HG03342 (cell line): ENCODE measurements around the gene KRT80.

Experiments
- ATAC-seq: cut with Tn5 transposase; IDR thresholded peaks from one replicate; pipeline ENCODE4 v1.9.1; 2021; ENCODE audit warnings: mild to moderate bottlenecking, moderate library complexity; ENCODE audit not compliant: unreplicated experiment

KRT80 gene

DNA sequence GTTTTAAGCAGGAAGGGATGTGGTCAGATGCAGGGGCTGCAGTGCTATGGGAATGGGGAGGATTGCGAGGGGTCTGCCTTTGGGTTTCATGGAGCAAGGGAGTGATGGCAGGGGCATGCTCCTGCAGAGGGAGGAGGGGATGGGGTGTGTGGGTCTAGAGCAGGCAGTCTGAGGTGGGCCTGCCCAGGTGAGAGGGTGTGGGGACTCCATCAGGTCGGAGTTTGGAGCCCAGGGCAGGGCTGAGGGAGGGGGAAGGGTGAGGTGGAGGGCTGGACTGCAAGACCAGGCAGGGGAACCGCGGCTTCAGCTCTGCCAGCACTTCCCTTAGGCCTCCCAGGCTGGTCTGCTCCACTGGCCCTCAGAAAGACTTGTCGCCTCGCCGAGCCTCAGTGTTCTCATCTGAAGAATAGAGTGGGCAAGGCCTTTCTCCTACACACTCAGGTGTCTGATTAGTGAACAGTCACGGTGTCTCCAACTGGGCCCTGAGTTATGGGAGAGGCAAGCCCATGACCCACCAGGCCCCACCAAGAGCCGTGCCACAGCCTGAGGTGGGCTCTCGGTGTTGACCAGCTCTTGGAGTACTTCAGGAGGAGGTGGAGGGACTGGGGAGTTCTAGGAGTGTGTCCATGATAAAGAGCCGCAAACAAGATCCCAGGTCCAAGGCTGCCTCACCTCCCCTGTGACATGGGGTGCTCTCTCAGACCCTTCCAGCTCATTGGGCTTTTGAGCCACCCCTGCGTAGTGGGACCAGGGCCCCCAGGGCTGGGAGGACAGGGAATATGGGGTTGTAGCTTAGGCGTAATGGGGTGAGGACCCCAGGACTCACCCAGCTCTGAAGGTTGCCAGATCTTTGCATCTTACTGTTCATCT lies 20.1 kb upstream of the KRT80 start:
- no peak for ATAC-seq

DNA sequence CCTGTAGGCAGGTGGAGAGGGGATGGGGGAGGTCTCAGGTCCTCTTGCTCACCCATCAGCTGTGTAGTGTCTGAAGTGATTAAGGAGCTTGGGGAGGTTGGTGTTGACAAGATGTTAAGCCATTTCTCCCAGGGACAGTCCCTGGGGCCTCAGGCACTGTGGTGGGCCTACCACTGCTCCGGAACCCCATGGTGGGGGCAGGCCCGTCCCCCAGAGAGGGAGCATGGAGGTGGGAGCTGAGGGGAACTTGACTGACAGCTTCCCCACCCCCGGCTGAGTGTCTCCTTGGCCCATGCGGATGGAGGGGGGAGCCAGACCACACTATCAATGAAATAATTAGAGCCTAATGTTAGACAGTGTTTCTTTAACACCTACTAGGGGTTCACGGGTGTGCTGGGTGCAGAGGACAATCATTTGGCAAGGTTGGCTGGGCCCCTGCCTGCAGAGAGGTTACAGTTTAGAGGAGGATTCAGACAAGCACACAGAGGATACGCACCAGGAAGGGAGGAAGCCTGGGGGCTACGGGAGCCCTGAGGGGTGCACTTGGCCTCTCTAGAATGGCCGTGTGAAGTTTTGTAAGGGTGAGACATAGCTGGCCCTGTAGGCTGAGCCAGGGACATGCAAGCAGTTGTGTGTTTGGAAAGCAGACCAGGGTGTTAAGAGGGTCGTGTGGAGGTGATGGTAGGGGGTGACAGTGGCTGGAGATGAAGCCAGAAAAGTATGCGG lies 19.3 kb upstream of the KRT80 start:
- no peak for ATAC-seq

DNA sequence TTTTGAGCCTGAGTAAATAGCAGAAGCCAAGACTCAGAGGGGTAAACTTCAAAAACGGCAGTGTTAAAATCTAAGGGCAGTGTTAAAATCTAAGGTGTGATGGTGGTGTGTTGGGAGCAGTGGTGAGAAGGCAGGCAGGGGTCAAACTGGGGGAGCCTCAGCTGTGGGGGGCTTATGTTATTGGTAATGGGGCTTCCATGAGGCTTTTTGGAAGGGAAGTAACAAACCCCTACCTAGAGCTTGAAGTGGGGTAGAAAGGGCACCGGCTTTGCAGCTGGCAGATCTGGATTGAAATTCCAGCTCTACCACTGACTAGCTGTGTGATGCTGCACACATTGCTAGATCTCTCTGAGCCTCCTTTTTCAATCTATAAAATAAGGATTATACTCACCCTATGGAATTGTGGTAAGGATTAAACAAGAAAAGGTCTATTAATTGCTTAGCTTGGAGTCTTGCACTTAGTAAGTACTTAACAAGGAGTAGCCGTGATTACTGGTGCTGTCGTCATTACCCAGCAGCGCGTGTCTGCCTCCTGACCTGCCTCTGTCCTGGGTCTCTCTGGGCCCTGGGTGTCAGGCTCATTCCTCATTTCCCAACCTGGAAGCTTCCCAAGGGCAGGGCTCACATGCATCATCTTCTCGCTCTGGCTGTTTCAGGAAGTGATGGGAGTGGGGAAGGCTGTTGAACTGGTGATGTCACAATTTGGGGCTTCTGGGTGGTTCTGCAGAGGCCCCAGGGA lies 18.5 kb upstream of the KRT80 start:
- ATAC-seq: no peak

DNA sequence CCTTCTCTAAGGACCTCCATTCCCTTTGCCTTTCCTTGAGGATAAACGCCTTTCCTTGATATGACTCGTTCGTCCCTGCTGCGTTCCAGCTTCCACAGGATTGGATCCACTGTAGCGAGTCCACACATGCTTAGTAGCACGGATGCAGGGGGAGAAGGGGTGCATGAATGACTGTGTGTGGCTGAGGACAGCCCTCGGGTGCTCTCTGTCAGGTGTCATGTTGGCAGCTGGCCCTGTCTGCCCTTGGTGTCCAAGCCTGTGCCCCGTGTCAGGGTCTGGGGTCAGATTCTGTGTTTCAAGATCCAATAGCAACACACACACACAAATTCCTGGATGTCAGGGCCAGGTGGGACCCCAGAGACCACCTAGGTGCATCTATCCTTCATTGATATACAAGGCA lies 17.5 kb upstream of the KRT80 start:
- ATAC-seq: no peak

DNA sequence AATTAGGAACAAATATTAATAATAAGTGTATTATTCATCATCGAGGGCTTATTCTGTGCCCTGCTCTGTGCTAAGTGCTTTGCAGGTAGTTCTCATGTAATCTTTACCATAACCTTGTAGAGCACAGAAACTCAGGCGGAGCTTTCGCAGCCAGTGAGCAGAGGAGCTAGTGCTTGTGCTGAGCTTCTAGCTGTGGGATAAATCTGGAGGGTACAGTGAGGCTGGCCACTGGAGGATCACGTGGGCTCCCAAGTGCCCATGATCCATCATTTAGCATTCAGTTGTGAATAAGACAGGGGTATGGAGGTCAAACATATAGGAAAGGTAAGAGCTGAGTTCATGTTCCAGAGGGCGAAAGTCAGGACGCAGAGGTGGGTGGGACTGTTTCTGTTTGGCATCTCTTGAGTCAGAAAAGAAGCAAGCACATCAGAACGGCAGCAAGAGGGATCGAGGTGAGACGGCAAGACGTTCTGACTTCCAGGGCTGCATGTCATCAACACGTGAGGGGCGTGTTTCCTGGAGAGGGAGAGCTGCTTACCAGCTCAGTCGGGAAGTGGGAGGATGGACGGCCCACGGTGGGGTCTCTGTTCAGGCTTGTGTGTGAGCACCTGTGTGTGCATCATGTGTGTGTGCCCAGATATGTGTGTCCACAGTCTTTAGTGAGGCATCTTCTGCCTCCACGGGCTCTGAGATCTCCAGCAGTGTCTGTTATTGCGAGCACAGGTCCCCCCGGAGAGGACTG lies 16.8 kb upstream of the KRT80 start:
- no peak for ATAC-seq

DNA sequence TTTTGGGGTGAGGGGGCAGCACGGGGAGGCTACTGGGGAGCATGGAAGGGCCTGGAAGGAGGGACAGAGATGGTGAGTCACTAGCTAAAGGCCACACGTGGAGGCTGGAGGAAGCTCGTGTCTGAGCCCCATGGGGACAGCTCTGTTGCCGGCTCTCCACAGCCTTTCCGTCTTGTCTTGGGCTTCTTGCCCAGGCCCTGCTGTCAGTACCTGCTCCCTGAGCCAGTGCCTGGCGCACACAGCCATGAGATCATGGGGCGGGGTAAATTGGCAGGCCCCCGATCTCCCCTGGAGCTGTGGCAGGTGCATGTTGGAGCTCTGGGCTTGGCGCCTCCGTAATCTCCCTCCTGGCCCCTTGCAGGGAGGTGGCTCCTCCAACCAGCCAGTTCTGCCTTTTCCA lies 16.1 kb upstream of the KRT80 start:
- no peak for ATAC-seq

DNA sequence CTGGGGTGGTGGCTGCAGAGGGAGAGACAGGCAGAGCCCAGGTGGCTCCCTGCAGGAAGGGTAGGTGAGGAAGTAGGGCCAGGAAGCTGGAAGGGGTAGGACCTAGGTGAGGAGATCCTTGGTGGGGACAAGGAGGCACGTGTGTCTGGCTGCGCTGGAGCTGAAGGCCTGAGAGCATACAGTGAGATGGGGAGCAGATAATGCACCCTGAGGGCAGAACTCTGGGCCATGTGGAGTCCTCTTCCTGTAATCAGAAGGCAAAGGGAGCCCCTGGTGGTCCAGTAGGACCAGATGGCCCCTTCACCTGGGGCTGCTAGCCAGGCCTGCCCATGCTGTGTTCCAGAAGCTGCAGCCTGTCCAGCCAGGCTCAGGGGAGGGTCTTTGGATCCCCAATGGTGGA lies 15.3 kb upstream of the KRT80 start:
- no peak for ATAC-seq

DNA sequence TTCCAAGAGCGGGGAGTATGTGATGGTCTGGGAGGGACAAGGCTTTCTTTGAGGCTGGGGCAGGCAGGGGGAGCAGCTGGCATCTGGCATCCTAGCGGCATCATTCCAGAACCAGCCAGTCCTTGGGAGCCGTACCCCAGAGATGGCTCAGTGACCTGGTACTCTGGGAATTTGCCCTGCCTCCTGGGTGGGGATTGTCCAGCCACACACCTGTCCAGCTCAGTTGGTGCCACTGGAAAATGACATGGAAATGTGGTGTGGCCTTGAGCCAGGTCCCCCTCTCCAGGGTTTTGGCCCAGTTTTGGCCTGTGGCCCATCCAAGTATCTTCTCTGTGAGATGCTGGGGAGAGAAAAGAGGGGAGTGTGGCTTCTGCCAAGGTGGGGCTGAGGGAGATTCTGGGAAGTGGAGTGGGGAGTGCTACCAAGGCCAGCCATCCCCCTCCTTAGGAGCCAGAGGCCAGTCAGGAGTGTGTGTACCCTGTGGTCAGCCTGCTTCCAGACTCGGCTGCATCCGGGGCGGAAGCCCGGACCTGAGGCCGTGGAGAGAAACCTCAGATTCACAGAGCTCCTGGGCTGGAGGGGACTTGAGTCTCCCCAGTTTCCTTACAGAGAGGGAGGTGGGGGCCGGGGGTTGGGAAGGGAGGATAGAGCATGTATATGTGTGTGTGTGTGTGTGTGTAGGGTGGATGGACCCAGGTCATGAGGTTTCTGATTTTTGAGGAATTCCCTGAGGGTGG lies 14.7 kb upstream of the KRT80 start:
- no peak for ATAC-seq

DNA sequence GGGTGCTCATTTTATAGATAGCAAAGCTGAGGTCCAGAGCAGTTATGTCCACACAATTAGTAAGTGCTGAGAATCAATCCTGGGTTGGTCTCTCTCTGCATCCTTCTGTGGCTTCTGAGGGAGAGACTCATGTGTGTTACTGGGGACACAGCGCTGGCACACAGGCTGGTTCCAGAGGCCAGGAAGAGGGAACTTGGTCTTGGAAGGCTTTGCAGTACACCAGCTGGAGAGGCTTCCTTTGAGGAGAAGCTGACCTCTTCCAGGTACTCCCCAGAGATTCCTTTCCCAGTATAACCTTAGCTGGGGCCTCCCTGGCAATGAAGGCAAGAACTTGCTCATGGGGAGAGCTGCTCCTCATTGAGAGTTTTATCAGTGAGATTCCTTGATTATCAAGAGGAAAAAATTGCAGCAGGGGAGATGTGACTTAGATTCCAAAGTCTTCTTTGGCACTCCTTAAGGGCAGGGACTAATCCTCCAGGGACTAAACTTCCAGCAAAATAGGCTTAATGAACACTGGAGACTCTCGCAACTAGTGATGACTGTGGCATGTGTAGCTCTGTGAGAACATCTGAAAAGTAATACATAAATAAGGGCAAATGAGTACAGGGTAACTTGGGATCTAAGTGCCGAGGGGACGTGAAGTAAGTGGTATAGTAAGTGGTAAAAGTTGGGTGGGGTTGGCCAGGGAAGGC lies 13.9 kb upstream of the KRT80 start:
- no peak for ATAC-seq

DNA sequence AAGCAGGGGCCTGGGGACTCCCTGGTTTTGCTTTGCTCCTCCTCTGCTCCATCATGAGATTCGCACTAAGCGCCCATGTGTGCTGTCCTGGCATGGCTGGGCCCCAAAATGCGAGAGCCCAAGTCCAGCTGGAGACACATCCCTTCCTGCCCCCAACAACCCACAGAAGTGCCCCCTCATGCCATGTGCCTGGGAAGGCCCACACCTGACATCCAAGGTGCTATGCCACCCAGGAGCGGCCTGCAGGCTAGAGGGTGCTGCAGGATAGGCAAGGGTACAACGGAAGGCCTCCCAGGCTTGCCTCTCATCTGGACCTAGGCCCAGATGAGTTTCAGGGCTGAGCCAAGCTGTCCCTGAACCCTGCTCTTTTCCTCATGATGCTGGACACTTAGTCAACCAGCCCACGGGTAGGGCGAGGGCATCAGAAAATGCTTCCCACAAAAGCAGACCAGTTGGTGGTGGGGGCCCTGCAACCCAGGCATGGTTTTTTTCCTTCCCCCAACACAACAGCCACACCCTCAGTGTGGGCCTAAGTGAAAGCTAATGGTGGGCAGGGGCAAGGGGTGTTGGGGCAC lies 13.2 kb upstream of the KRT80 start:
- no peak for ATAC-seq

DNA sequence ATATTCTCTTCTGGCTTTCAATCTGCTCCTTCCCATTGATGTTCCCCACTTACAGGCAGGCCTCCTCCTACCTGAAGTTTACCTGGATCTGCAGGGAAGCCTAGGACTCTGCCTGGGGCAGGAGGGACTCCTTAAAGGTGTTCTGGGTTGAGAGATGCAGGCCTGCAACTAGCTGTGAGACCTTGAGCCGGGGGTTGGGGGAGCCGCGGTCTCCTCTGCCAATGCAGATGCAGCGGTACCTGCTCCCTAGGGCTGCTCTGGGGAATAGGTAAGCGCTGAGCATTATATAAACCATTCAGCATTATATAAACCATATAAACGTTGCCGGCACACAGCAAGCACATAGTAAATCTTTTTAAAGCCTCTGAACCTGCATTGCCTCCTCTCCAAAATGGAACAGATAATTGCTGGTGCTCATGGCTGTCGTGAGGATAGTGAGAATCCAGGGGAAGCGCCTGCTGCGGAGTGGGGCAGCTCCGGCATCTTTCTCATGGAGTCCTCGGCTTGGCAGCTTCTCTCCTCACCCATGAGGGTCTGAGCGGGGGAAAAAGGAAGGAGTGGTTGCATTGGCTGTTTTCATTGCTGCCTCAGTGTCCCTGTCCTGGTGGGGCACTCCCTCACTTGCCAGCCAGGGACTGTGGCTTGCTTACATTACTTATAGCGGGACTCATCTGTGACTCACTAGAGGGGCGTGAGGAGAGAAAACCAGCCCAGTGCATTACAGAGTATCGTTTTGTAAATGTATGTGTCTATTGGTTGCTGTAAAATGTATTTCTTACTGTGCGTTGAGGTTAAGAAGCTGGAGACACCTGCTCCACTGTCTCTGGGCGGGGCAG lies 12.5 kb upstream of the KRT80 start:
- no peak for ATAC-seq

DNA sequence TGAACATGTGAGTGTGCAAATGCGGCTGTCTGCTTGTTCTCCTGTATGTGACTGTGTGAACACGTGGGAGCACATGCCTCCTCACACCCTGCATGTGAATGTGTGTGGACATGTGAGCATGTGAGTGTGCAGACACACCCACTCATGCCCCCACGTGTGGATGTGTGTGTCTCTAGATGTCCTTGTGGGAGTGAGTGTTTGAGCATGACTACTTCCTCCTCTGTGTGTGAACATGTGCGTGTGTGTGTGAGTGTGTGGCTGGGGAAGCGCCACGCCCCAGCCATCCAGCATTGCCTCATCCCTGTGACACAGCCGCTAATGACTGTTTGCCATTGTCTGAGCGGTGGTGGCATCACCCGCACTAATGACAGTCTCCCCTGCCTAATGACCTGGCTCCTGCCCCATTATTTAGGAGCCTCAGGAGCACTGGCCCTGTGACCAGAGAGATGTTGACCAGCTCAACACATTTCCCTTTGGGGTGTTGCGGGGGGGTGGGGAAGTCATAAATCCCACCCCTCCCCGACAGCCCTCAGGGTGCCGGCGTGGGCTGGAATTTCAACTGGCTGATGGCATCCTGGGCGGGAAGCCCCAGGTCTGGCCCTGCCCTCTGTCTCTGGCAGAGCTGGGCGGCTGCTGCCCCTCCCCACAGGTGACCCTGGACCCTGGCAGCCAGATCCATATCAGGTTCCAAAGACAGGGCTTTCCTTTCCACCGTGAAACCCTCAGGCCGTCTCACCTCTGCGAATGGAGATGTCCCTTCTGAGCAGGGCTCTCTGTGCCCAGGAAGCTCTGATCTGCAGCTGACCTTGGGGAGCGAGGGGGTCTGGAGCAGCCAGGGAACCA lies 11.5 kb upstream of the KRT80 start:
- ATAC-seq: no peak

DNA sequence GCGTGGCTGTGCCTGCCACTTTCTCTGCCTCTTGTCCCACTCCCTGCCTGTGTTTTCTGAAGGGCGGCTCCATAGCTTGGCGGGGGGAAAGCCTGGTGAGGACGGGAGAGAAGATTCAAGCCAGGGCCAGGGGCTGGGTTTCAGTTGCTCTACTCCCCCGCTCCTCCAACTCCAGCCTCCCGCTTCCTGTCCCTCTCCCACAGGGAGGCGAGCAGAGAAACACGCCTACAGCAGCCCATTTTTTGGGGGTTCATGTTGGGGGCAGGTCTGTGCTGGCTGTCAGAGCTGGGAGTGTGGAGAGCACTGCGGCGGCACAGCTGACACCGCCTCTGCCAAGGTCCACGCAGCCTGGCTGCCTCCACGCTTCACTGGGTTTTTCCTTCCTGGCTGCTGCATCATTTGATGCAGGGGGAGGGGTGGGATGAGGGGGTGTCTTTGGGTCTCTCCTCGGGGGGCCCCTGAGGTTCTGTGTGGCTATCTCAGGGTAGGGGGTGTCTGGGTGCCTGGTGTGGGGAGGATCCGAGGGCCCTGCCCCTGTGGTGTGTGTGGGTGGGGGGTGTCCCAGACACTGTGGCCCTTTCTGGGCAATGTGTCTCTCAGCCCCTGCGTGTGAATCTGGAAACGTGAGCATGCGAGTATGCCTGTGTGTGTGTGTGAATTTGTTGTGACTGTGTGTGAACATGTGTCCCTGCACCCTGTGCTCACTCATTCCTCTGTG lies 10.7 kb upstream of the KRT80 start:
- no peak for ATAC-seq

DNA sequence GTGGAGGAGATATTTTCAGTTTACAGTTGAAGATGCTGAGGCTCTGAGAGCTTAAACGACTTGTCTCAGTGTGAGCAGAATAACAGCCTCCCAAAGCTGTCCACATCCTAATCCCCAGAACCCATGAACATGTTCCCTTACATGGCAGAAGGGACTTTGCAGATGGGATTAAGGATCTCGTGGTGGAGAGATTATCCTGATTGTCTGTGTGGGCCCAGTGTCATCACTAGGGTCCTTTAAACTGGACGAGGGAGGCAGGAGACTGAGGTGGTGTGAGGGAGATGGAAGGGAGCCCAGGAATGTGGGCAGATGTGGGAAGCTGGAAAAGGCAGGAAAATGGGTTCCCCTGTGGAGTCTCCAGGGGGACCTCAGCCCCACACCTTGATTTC lies 9.6 kb upstream of the KRT80 start:
- no peak for ATAC-seq

DNA sequence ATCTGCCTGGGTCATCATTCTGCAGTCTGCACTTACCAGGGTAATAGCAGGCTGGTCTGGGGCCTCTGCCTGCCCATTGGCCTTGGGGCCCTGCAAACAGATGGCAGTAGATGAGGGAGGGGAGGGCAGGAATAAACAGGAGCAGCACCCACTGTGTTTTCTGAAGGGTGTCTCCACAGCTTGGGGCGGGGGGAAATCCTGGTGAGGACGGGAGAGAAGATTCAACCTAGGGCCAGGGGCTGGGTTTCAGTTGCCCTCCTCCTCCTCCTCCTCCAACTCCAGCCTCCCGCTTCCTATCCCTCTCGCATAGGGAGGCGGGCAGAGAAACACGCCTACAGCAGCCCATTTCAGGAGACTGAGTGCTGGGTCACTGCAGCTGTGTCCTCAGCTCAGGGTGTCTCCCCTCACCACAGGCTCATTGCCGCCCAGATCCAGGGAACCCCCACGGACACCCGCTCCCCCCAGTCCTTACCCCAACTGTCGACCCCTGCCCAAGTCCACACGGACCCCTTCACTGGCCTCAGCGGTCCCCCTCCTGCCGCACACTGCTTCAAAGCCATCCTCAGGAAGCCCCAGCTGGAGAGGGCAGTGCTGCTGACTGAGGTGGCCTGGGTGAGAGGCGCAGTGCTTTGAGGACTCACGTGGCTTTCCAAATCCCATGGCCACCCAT lies 9.1 kb upstream of the KRT80 start:
- ATAC-seq: no peak

DNA sequence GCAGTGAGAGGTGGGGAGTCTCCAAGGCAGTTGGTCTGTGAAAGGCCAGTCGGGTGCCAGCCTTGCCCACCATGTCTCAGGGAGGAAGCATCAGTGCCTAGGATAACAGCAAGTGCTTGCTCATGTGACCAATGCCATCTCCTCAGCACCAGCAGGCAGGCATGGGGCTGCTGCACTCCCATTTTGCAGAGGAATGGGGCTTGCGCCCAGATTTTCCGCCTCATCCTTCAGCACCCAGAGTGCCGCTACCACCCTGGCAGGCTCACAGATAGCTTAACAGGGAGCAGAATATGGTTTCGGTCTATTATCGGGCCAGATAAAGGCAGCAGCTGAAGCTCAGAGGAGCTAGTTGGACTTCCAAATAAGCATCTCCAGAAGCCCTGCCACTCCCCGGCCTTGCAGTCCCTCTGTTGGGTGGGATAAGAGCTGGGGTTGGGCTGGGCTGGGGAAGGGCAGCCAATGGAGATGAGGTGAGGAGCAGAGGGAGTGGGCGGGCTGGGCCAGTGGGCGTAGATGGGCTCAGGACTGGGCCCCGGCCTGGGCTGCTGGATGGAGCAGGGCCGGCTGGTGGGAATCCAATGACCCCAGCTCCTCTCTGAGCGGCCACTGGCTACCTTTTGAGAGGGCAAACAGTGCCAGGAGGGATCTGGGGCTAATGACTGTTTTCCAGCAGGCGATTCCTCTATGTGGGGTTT lies 8.4 kb upstream of the KRT80 start:
- ATAC-seq: no peak
